Psoas muscle (tissue), 8 donors: ENCODE data around the gene CPED1. TPM values are rescaled to one million over a fixed set of nuclear protein-coding genes. Genes with fewer than 3 reads are reported as not detected.

Experiments used
- ATAC-seq, 4 donors: fragments of 200-7000 bp; cut with Tn5 transposase; one replicate each; pipeline ENCODE4 v1.9.1; 2020; ENCODE audit warnings: moderate library complexity in 3 of 4, mild to moderate bottlenecking in 2 of 4
- DNase-seq, 2 donors: peaks; one replicate each; pipeline ENCODE4 v3.0.0-alpha.2; 2020
- H3K27ac ChIP-seq: fragments of 200-600 bp; one replicate; pipeline ENCODE4 v1.8.0; 2022
- H3K27me3 ChIP-seq, 3 donors: fragments of 200-600 bp in 1 of 3; one replicate each; pipeline versions ENCODE4 v1.6.1 to v1.8.0; 2013 to 2022; ENCODE audit warnings: low read length in 2 of 3, mild to moderate bottlenecking in 2 of 3, moderate library complexity in 1 of 3; ENCODE audit not compliant: insufficient read depth in 3 of 3
- H3K36me3 ChIP-seq, 2 donors: fragments of 200-600 bp in 1 of 2; one replicate each; pipeline versions ENCODE4 v1.6.1 to v1.8.0; 2013 to 2022; ENCODE audit warnings: low read depth in 1 of 2, mild to moderate bottlenecking in 1 of 2, moderate library complexity in 1 of 2; ENCODE audit not compliant: insufficient read depth in 1 of 2
- H3K4me1 ChIP-seq: fragments of 200-600 bp; one replicate; pipeline ENCODE4 v1.8.0; 2022
- H3K4me3 ChIP-seq: fragments of 200-600 bp; one replicate; pipeline ENCODE4 v1.8.0; 2022; ENCODE audit warnings: mild to moderate bottlenecking
- H3K9me3 ChIP-seq: fragments of 200-600 bp; one replicate; pipeline ENCODE4 v1.8.0; 2022
- CTCF ChIP-seq: fragments of 200-600 bp; IDR thresholded peaks from one replicate; pipeline ENCODE4 v1.8.0; 2022; ENCODE audit warnings: antibody characterized with exemption
- WGBS, 3 donors: extraction: QIAGEN DNeasy Blood & Tissue Kit; methylation state at CpG; one replicate each; pipeline versions ENCODE4 v1.1.6 to v1.1.7; 2013; 5-methylcytosine and 5-hydroxymethylcytosine counted together
- intact Hi-C, 2 donors: fragments of 100-400 bp; cut with DNase I; formaldehyde crosslinking; loops; one replicate each; pipeline versions ENCODE4 v1.11.0 to v1.14.2; 2022
- polyA plus RNA-seq, 3 donors: library from polyadenylated mRNA; stranded (reverse); fragments of 200-250 nt; gene quantifications; one replicate each; pipeline ENCODE4 v1.2.3, GENCODE V29; 2013
- total RNA-seq, 4 donors: library from RNA; stranded (reverse); fragmentation: NEBNext Ultra II Directional in 2 of 4; extraction: Animal tissue kit (Norgen Biotek cat#: 25700) in 2 of 4; gene quantifications; one replicate each; pipeline versions ENCODE4 v1.2.1 to v1.2.4, GENCODE V29; 2021 to 2023
- donor health status: healthy with polysubstance abuse.
- donor health status: DM: no; HTN: no; CAD: no; lungs with moderate emphysema.
- donor health status: Bipolar disorder and iron deficiency.
- donor health status: healthy.
- donor health status: DM: yes; HTN: yes; CAD: no.
- donor health status: DM: no; HTN: no; CAD: no.
- donor health status: DM: no; HTN: no; CAD: no.
- donor health status: DM: yes; HTN: yes; CAD: no.

Gene CPED1
- total and polyA plus RNA-seq, 7 donors = 0.90 to 39.2 (median 12.0) TPM

GRCh38 chr7:121133444-121133843 is 144.9 kb downstream of the CPED1 start:
- H3K9me3 ChIP-seq = no peaks in the 10 kb centered on the region
- ATAC-seq = no peak
- no peak overlapping the region for H3K27ac ChIP-seq
- peaks cover 0 to 96% of the 10 kb centered on the region in 2 donors for H3K36me3 ChIP-seq
- DNase-seq = no peak
- H3K27me3 ChIP-seq = no peaks in the 10 kb centered on the region
- intact Hi-C loops = no loop called here
- TF ChIP-seq CTCF = no peak
- no peak overlapping the region for H3K4me3 ChIP-seq
- 83 to 88% (median 87%) methylated on average over 3 of the region's 3 CpGs for WGBS, 3 donors
- no peaks in the 10 kb centered on the region for H3K4me1 ChIP-seq

GRCh38 chr7:121137580-121137979 is 149.1 kb downstream of the CPED1 start:
- peaks cover 0 to 97% of the 10 kb centered on the region in 2 donors for H3K36me3 ChIP-seq
- H3K9me3 ChIP-seq = no peaks in the 10 kb centered on the region
- H3K27me3 ChIP-seq = no peaks in the 10 kb centered on the region
- no peaks in the 10 kb centered on the region for H3K4me1 ChIP-seq
- no peak overlapping the region for H3K27ac ChIP-seq
- no peak for TF ChIP-seq CTCF
- DNase-seq (no peak), ATAC-seq (no peak)
- WGBS, 3 donors = 96 to 99% (median 97%) methylated on average over 2 of the region's 2 CpGs
- intact Hi-C loops = no loop called here
- no peak overlapping the region for H3K4me3 ChIP-seq

GRCh38 chr7:121138262-121138933 is 149.9 kb downstream of the CPED1 start:
- DNase-seq = no peak
- H3K4me3 ChIP-seq = no peak overlapping the region
- H3K27ac ChIP-seq = no peak overlapping the region
- no peaks in the 10 kb centered on the region for H3K27me3 ChIP-seq
- no peaks in the 10 kb centered on the region for H3K9me3 ChIP-seq
- H3K4me1 ChIP-seq = no peaks in the 10 kb centered on the region
- intact Hi-C loops = no loop called here
- TF ChIP-seq CTCF = no peak
- ATAC-seq = no peak
- peaks cover 0 to 98% of the 10 kb centered on the region in 2 donors for H3K36me3 ChIP-seq
- 55 to 65% (median 56%) methylated on average over 8 of the region's 8 CpGs for WGBS, 3 donors

- 91 to 99% (median 95%) methylated on average over 3 of the region's 3 CpGs for WGBS, 3 donors
- intact Hi-C loops = no loop called here
- Histone ChIP-seq H3K4me3 (no peak overlapping the region), H3K27me3 (no peaks in the 10 kb centered on the region), H3K4me1 (no peaks in the 10 kb centered on the region), H3K9me3 (no peaks in the 10 kb centered on the region), H3K27ac (no peak overlapping the region), H3K36me3 (peaks cover 0 to 97% of the 10 kb centered on the region in 2 donors)
- TF ChIP-seq CTCF = no peak
- ATAC-seq = no peak
- DNase-seq = no peak
Observed at GRCh38 chr7:121139427-121139826, 150.9 kb downstream of the CPED1 start.

- no peak for TF ChIP-seq CTCF
- no peak overlapping the region for H3K27ac ChIP-seq
- no peaks in the 10 kb centered on the region for H3K9me3 ChIP-seq
- 64 to 86% (median 77%) methylated on average over 1 of the region's 1 CpG for WGBS, 3 donors
- no peak overlapping the region for H3K4me3 ChIP-seq
- peaks cover 0 to 95% of the 10 kb centered on the region in 2 donors for H3K36me3 ChIP-seq
- ATAC-seq (no peak), DNase-seq (no peak)
- no peaks in the 10 kb centered on the region for H3K27me3 ChIP-seq
- no peaks in the 10 kb centered on the region for H3K4me1 ChIP-seq
- intact Hi-C loops = no loop called here
Observed at GRCh38 chr7:121140790-121141189, 152.3 kb downstream of the CPED1 start.
